Transverse colon (tissue), 4 donors: Measurements from ENCODE around the gene ARHGAP24. TPM values are rescaled to one million over a fixed set of nuclear protein-coding genes. Genes with fewer than 3 reads are reported as not detected.

Experiments used
- DNase-seq: peaks from one replicate; pipeline ENCODE4 v3.0.0-alpha.2; 2019
- H3K27ac ChIP-seq, 4 donors: fragments of 200-600 bp; sonication (generic); 2 replicates each; pipeline ENCODE4 v1.5.1; 2016 to 2018; ENCODE audit warnings: inconsistent platforms in 4 of 4
- H3K27me3 ChIP-seq: fragments of 200-600 bp; sonication (generic); 2 replicates; pipeline ENCODE4 v1.5.1; 2017; ENCODE audit warnings: inconsistent platforms
- H3K36me3 ChIP-seq, 4 donors: fragments of 200-600 bp; sonication (generic); 2 replicates each; pipeline ENCODE4 v1.5.1; 2017 to 2019; ENCODE audit warnings: inconsistent platforms in 4 of 4
- H3K4me1 ChIP-seq, 4 donors: fragments of 200-600 bp; sonication (generic); 2 replicates each; pipeline ENCODE4 v1.5.1; 2017 to 2020; ENCODE audit warnings: inconsistent platforms in 4 of 4
- H3K4me3 ChIP-seq, 4 donors: fragments of 200-600 bp; sonication (generic); 1 replicate in 1 of 4; 2 replicates in 3 of 4; pipeline versions ENCODE4 v1.5.1 to v1.6.1; 2017 to 2019; ENCODE audit warnings: inconsistent platforms in 4 of 4
- H3K9me3 ChIP-seq, 2 donors: fragments of 200-600 bp; sonication (generic); 2 replicates each; pipeline ENCODE4 v1.5.1; 2017 to 2019; ENCODE audit warnings: inconsistent platforms in 2 of 2
- EP300 ChIP-seq: sonication (generic); formaldehyde crosslinking; IDR thresholded peaks from one replicate; pipeline ENCODE4 v1.6.1; 2017; ENCODE audit warnings: antibody characterized with exemption, low read depth
- POLR2A ChIP-seq: fragments of 450-650 bp; IDR thresholded peaks from one replicate; pipeline ENCODE4 v1.6.1; 2016; ENCODE audit warnings: antibody characterized with exemption, mild to moderate bottlenecking, moderate library complexity
- POLR2AphosphoS5 ChIP-seq, 3 donors: sonication (generic); formaldehyde crosslinking; IDR thresholded peaks; one replicate each; pipeline ENCODE4 v1.6.1; 2016; ENCODE audit warnings: antibody characterized with exemption in 3 of 3
- WGBS, 2 donors: methylation state at CpG; one replicate each; pipeline ENCODE4 v1.1.5; 2018; ENCODE audit warnings: low coverage in 1 of 2; 5-methylcytosine and 5-hydroxymethylcytosine counted together
- in situ Hi-C, 4 donors: fragments of 200-750 bp; cut with MboI; loops; one replicate each; pipeline versions ENCODE4 v1.15.0 to v1.15.1; 2017; ENCODE audit warnings: low sequenced_read_pairs in 3 of 4, low pct_ligation_motif_present in 1 of 4, low pct_unique_long_range_greater_than_20kb in 1 of 4
- intact Hi-C: fragments of 100-400 bp; cut with DNase I; formaldehyde crosslinking; loops from one replicate; pipeline ENCODE4 v1.15.1; 2023; ENCODE audit warnings: low total_unique reads
- total RNA-seq, 4 donors: library from RNA; depleted of rRNA; stranded (reverse); fragments of >200 nt; gene quantifications; one replicate each; pipeline ENCODE4 v1.1.0, GENCODE V29; 2016
- TF ChIP-seq, protein P1 (sequence below), 5 experiments: fragments of 200-600 bp in 3 of 5; fragments of 450-650 bp in 2 of 5; sonication (generic) in 3 of 5; IDR thresholded peaks; 1 replicate in 2 of 5; 2 replicates in 3 of 5; pipeline ENCODE4 v1.5.1; 2016 to 2017; ENCODE audit warnings: antibody characterized with exemption in 5 of 5, inconsistent platforms in 3 of 5, mild to moderate bottlenecking in 2 of 5, moderate library complexity in 1 of 5

Gene ARHGAP24
- total RNA-seq, 4 donors from 2014 or later: 4.2 to 32.0 (median 12.6) TPM

DNA sequence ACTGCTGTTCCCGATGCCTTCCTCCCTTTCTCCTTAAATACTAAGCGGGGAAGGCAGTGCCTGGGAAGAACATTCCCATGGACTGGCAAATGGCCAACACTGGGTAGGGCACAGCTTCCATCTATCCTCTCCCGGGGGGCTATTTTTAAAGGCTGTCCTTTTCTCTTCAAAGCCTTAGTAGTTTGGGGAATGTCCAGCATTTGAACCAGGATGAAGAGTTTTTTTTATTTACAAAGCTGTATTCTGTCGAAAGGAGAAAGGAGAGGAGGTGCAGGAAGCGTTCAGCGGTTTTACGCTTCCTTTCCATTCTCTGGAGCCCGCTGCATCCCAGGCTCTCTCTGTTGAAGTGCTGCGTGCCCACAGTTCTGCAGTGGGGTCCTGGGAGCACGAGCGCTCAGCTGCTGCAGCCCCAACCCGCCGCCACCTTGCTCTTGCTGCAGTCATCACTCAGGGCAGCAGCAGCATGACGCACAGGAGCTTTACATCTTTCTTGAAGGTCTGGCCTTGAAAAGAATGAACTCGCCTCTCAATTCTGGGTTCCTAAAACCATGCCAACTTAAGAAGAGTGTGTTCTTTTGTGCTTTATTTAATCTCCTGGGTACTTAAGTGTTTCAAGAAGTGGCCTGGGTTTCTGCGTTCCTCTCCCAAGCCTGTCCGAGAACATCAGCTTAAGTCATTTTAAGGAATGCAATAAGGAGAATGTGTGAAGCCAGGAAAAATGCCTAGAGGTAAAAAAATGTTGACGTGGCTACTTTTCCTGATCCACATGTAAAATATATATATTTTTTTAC is 457.7 kb downstream of the ARHGAP24 start:
- Histone ChIP-seq H3K4me3 (no peak overlapping the region), H3K36me3 (no peaks in the 10 kb centered on the region), H3K9me3 (no peaks in the 10 kb centered on the region), H3K27me3 (no peaks in the 10 kb centered on the region), H3K4me1 (peaks cover 7 to 50% (median 23%) of the 10 kb centered on the region in 4 donors), H3K27ac (no peak overlapping the region)
- 73 to 79% methylated on average over 12 to 18 of the region's 18 CpGs for WGBS, 2 donors
- in situ Hi-C loops: no loop called here
- intact Hi-C loops: no loop called here
- DNase-seq: no peak
- no peak for TF ChIP-seq POLR2A

DNA sequence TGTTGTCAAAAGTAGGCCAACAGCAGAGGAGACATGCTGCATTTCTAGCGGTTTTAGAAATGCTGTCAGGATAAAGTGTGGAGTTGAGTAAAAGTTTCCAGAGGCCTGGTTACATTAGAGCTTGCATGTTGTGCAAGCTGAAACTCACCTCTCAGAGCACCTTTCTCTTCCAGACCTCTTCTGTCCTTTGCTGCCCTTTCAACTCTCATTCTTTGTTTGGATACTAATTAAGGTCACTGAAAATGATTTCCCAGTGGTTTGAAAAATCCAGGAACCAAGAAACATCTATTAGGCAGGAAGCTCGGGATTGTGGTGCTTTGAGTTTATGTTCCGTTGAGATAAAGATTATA is 458.3 kb downstream of the ARHGAP24 start:
- DNase-seq: no peak
- intact Hi-C loops: no loop called here
- 94 to 95% methylated on average over 3 of the region's 3 CpGs for WGBS, 2 donors
- Histone ChIP-seq H3K27ac (no peak overlapping the region), H3K4me1 (peaks cover 7 to 50% (median 26%) of the 10 kb centered on the region in 4 donors), H3K27me3 (no peaks in the 10 kb centered on the region), H3K36me3 (no peaks in the 10 kb centered on the region), H3K9me3 (no peaks in the 10 kb centered on the region), H3K4me3 (no peak overlapping the region)
- TF ChIP-seq, protein P1, sequence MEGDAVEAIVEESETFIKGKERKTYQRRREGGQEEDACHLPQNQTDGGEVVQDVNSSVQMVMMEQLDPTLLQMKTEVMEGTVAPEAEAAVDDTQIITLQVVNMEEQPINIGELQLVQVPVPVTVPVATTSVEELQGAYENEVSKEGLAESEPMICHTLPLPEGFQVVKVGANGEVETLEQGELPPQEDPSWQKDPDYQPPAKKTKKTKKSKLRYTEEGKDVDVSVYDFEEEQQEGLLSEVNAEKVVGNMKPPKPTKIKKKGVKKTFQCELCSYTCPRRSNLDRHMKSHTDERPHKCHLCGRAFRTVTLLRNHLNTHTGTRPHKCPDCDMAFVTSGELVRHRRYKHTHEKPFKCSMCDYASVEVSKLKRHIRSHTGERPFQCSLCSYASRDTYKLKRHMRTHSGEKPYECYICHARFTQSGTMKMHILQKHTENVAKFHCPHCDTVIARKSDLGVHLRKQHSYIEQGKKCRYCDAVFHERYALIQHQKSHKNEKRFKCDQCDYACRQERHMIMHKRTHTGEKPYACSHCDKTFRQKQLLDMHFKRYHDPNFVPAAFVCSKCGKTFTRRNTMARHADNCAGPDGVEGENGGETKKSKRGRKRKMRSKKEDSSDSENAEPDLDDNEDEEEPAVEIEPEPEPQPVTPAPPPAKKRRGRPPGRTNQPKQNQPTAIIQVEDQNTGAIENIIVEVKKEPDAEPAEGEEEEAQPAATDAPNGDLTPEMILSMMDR (IDR thresholded peaks at IDR 0.05): no peak
- TF ChIP-seq POLR2A (no peak), EP300 (no peak), POLR2AphosphoS5 (IDR thresholded peaks at IDR 0.05) (no peak)
- in situ Hi-C loops: no loop called here

DNA sequence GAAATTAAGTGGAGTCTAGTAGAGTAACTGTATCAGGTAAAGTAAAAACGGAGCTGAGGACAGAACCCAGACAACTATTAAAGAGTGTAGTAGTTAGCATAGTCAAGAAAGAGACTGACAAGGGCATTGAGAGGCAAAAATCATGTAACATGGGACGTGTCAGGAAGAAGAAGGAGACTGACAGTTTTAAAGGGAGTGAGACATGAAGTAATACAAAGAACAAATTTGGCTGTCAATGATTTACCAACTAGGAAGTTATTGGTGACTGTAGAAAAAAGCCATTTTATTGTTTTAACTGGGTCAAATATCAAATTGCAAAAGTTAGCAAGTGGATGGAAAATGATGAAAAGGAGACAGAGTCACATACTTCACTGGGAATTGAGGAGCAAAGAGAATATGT is 462.6 kb downstream of the ARHGAP24 start:
- intact Hi-C loops (no loop called here), in situ Hi-C loops (no loop called here)
- Histone ChIP-seq H3K27ac (peak overlapping the region; percentile 11 to 38 (median 30)), H3K4me1 (peaks cover 0 to 19% (median 11%) of the 10 kb centered on the region in 4 donors), H3K4me3 (no peak overlapping the region), H3K9me3 (no peaks in the 10 kb centered on the region), H3K36me3 (no peaks in the 10 kb centered on the region), H3K27me3 (no peaks in the 10 kb centered on the region)
- 27 to 61% methylated on average over 2 of the region's 2 CpGs for WGBS, 2 donors
- no peak for DNase-seq
- TF ChIP-seq EP300: no peak
- TF ChIP-seq, protein P1 (IDR thresholded peaks at IDR 0.05): no peak
- no peak for TF ChIP-seq POLR2AphosphoS5 (IDR thresholded peaks at IDR 0.05)
- no peak for TF ChIP-seq POLR2A

DNA sequence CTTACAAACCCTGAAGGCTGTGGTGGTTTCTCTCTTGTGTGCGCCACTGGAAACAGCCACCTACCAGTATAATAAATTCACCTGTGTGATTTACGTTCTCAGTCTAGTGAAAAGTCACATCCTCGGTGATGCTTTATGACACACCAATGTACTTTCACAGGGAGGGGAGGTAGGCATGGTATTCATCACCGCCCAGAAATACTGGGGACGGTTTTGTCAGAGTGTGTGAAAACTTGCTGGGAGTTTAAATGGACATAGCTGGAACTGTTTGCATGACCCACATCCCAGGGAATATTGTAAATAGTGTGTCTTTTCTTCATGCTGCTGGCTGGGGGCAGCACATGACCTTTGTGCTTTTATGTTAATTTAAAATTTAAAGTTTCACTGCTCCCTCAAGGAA is 463.1 kb downstream of the ARHGAP24 start:
- intact Hi-C loops (no loop called here), in situ Hi-C loops (no loop called here)
- no peaks in the 10 kb centered on the region for H3K27me3 ChIP-seq
- 50 to 75% methylated on average over 3 to 5 of the region's 5 CpGs for WGBS, 2 donors
- peak in 1 of 3 donors; percentile 7 for TF ChIP-seq POLR2AphosphoS5 (IDR thresholded peaks at IDR 0.05)
- TF ChIP-seq, protein P1 (IDR thresholded peaks at IDR 0.05): no peak
- no peaks in the 10 kb centered on the region for H3K36me3 ChIP-seq
- no peak for DNase-seq
- H3K27ac ChIP-seq: peak overlapping the region; percentile 5 to 38 (median 30)
- H3K4me1 ChIP-seq: peaks cover 0 to 16% (median 11%) of the 10 kb centered on the region in 4 donors
- H3K9me3 ChIP-seq: no peaks in the 10 kb centered on the region
- H3K4me3 ChIP-seq: no peak overlapping the region

DNA sequence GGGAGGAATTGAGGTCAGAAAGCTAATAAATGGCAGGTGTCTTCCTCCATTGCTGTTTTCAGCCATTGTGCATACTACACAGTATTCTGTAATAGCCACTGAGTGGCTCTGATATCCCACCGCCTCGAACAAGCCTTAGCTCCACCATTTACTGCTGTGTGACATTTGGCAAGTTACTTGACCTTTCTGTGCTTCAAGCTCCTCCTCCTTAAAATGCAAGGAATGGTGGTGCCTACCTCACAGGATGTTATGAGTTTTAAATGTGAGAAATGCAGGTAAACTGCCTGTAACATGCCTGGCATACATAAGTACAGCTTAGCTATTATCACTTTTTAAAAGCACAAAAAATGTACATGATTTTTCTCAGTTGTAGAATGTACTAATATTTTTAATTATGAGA is 464.0 kb downstream of the ARHGAP24 start:
- in situ Hi-C loops: no loop called here
- Histone ChIP-seq H3K9me3 (no peaks in the 10 kb centered on the region), H3K27ac (no peak overlapping the region), H3K4me3 (no peak overlapping the region), H3K36me3 (no peaks in the 10 kb centered on the region), H3K4me1 (peaks cover 0 to 16% (median 11%) of the 10 kb centered on the region in 4 donors), H3K27me3 (no peaks in the 10 kb centered on the region)
- WGBS, 2 donors: 96% methylated on average over 2 of the region's 2 CpGs; no CpG with 5 or more reads in 1 of the 2 donors
- no peak for DNase-seq
- TF ChIP-seq EP300 (no peak), POLR2A (no peak), POLR2AphosphoS5 (IDR thresholded peaks at IDR 0.05) (no peak)
- TF ChIP-seq, protein P1 (IDR thresholded peaks at IDR 0.05): no peak
- intact Hi-C loops: no loop called here
